ENCODE measurements around the gene HTD2. TPM values are rescaled to one million over a fixed set of nuclear protein-coding genes. Genes with fewer than 3 reads are reported as not detected.

The HTD2 gene
- total RNA-seq, 1 experiment from 2014 or later: 7.4 TPM

DNA sequence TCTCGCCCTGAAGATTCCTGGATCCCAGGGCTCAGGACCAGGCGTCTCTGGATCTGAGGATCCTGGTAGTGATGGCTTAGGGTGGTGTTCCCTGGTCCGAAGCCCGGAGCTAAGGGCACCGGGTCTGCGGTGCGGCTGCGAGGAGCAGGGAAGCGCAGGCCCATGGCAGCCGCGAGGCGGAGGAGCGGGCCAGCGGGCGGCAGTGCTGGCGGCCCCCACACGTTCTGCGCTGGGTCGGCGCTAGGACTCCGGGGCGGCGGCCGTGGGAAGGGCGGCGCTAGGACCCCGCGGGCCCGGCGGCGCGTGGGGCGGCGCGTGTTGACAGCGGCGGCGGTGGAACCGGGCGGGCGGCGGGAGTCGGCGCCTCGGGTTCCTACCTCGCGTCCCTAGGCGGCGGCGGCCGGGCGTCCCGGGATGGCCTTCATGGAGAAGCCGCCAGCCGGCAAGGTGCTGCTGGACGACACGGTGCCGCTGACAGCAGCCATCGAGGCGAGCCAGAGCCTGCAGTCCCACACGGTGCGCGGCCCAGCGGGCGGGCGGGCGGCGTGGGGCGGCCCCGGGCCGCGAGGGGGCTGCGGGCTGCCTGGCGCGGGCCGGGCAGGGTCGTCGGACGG is 26.4 kb downstream of the HTD2 start, which contains the start of gene PXK:
Gene PXK (plus strand): TSS at position 318 of the 614 bp plus-strand sequence. CDS start 97 bp downstream, at position 415.
- H3K9me2 ChIP-seq (ENCODE audit: insufficient read depth): no peaks in the 10 kb centered on the region; the same call in 1 of the 2 replicates
- TF ChIP-seq, protein P1, sequence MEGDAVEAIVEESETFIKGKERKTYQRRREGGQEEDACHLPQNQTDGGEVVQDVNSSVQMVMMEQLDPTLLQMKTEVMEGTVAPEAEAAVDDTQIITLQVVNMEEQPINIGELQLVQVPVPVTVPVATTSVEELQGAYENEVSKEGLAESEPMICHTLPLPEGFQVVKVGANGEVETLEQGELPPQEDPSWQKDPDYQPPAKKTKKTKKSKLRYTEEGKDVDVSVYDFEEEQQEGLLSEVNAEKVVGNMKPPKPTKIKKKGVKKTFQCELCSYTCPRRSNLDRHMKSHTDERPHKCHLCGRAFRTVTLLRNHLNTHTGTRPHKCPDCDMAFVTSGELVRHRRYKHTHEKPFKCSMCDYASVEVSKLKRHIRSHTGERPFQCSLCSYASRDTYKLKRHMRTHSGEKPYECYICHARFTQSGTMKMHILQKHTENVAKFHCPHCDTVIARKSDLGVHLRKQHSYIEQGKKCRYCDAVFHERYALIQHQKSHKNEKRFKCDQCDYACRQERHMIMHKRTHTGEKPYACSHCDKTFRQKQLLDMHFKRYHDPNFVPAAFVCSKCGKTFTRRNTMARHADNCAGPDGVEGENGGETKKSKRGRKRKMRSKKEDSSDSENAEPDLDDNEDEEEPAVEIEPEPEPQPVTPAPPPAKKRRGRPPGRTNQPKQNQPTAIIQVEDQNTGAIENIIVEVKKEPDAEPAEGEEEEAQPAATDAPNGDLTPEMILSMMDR (conservative IDR thresholded peaks at IDR 0.05): no peak
- TF ChIP-seq EZH2 (IDR thresholded peaks at IDR 0.05; ENCODE audit: low read depth): no peak
- peak within 1 kb of the TSS; percentile 92 for H3K4me2 ChIP-seq
- peak in 1 of 2 experiments; percentile 70 for DNase-seq
- ChIA-PET CTCF (interaction anchor here (0.6 to 1.9 kb wide), 3 partner anchors 82 to 298 kb away, joined by 3 to 9 read pairs (median 7); no protein-coding TSS in a partner anchor), POLR2A (ENCODE audit: unreplicated experiment) (no interaction called here)
- 0 out of 2 replicates have a peak within 1 kb of the TSS, but pooled peaks have one; percentile 15 for H3K27ac ChIP-seq
- H4K20me1 ChIP-seq (ENCODE audit: insufficient read depth): no peaks in the 10 kb centered on the region
- H3K4me1 ChIP-seq (replicated peaks; ENCODE audit: insufficient read depth): peaks cover 30% of the 10 kb centered on the region
- no peaks in the 10 kb centered on the region for H3K36me3 ChIP-seq (ENCODE audit: low read depth)
- intact Hi-C loops (cut with micrococcal nuclease; ENCODE audit: unreplicated experiment): loop anchor here (2.0 to 5.0 kb wide), 2 partner anchors 50 to 82 kb away; no protein-coding TSS in a partner anchor
- H2AFZ ChIP-seq: peak within 1 kb of the TSS; percentile 82
- 0 out of 2 replicates have a peak, but pooled peaks cover 4% of the 10 kb centered on the region for H3K79me2 ChIP-seq (ENCODE audit: low read depth)
- BruUV-seq (replicated peaks): no TSS peak
- no peaks in the 10 kb centered on the region for H3K27me3 ChIP-seq (ENCODE audit: insufficient read depth, low read depth)
- H3F3A ChIP-seq (ENCODE audit: insufficient read depth, low read depth): peaks cover 19% of the 10 kb centered on the region; the same call in 1 of the 2 replicates
- H3K9me3 ChIP-seq (ENCODE audit: insufficient read depth, low read depth): no peaks in the 10 kb centered on the region
- H3K4me3 ChIP-seq: peak within 1 kb of the TSS; percentile 72

DNA sequence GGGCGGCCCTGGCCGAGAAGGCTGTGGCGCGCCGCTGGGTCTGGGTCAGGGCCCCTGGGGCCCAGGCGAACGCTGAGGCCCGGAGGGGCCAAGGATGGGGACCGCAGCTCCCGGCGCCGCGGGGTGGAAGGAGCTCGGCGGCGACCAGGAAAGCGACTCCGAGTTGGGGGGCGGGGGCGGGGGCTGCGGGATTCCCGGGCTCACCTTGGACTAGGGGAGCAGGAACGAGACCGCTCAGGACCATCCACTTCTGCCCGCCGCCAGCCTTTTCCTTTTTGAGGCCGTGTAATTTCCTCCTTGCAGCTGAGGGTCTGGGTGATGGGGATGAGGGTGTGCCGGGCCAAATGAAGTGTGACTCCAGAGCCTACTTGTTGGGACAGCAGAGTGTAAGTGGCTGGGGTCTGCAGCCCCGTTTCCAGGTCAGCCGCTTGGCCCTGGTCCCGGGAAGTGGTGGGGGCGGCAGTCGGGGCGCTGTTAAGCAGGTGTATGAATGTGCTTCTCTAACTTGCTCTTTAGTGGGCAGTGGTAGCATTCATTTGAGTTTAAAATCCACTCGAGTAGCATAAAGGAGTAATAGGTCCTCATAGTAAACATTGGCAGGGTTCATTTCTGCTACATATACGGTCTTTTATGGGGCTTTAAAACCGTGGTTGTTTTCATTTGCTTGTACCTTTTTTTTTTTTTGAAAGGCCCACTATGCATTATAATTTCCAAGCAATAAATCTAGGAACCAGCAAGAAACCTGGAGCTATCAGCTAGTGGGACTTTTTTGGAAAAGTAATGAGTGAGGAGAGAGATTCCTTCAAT is 27.1 kb downstream of the HTD2 start:
- BruUV-seq (replicated peaks): no TSS peak
- no peaks in the 10 kb centered on the region; the same call in 1 of the 2 replicates for H3K9me2 ChIP-seq (ENCODE audit: insufficient read depth)
- ChIA-PET POLR2A (ENCODE audit: unreplicated experiment) (interaction anchor here (0.6 kb wide), 1 partner anchor 106 kb away, joined by 3 read pairs; no protein-coding TSS in a partner anchor), CTCF (interaction anchor here (0.6 to 1.9 kb wide), 5 partner anchors 82 to 327 kb away, joined by 3 to 9 read pairs (median 4); no protein-coding TSS in a partner anchor)
- peaks cover 30% of the 10 kb centered on the region for H3K4me1 ChIP-seq (replicated peaks; ENCODE audit: insufficient read depth)
- intact Hi-C loops (cut with micrococcal nuclease; ENCODE audit: unreplicated experiment): loop anchor here (2.0 to 5.0 kb wide), 2 partner anchors 49 to 81 kb away; no protein-coding TSS in a partner anchor
- peak overlapping the region; percentile 82 for H2AFZ ChIP-seq
- TF ChIP-seq, protein P1 (conservative IDR thresholded peaks at IDR 0.05): no peak; the same call in 1 of the 2 replicates
- TF ChIP-seq EZH2 (IDR thresholded peaks at IDR 0.05; ENCODE audit: low read depth): no peak
- peaks cover 19% of the 10 kb centered on the region; the same call in 1 of the 2 replicates for H3F3A ChIP-seq (ENCODE audit: insufficient read depth, low read depth)
- H3K4me3 ChIP-seq: peak overlapping the region; percentile 72
- peak in 1 of 2 experiments; percentile 22 for DNase-seq
- H3K9me3 ChIP-seq (ENCODE audit: insufficient read depth, low read depth): no peaks in the 10 kb centered on the region
- no peaks in the 10 kb centered on the region for H3K27me3 ChIP-seq (ENCODE audit: insufficient read depth, low read depth)
- H4K20me1 ChIP-seq (ENCODE audit: insufficient read depth): no peaks in the 10 kb centered on the region
- H3K4me2 ChIP-seq: peak overlapping the region; percentile 92
- H3K79me2 ChIP-seq (ENCODE audit: low read depth): 0 out of 2 replicates have a peak, but pooled peaks cover 4% of the 10 kb centered on the region
- H3K27ac ChIP-seq: 0 out of 2 replicates have a peak overlapping the region, but pooled peaks have one; percentile 15
- no peaks in the 10 kb centered on the region for H3K36me3 ChIP-seq (ENCODE audit: low read depth)

DNA sequence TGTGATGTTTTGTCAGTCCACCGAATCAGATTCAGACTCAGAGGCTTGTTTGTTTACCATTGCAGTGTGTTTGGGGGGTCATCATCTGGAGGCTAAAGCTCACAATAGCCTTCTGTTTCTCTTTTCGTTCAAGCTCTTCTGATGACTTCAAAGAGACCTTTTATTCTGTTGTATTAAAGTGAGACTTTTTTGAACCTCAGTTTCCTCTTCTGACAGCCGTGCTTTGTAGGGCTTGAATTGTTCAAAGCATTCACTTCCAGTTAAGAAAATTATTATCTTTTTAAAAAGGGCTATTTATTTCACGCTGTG is 27.6 kb downstream of the HTD2 start:
- TF ChIP-seq, protein P1 (conservative IDR thresholded peaks at IDR 0.05): no peak
- TF ChIP-seq EZH2 (IDR thresholded peaks at IDR 0.05; ENCODE audit: low read depth): no peak
- intact Hi-C loops (cut with micrococcal nuclease; ENCODE audit: unreplicated experiment): loop anchor here (5.0 kb wide), 1 partner anchor 48 kb away; no protein-coding TSS in a partner anchor
- Histone ChIP-seq H3F3A (ENCODE audit: insufficient read depth, low read depth) (peaks cover 19% of the 10 kb centered on the region; the same call in 1 of the 2 replicates), H3K79me2 (ENCODE audit: low read depth) (0 out of 2 replicates have a peak, but pooled peaks cover 4% of the 10 kb centered on the region), H3K36me3 (ENCODE audit: low read depth) (no peaks in the 10 kb centered on the region), H3K4me3 (peak overlapping the region; percentile 72), H3K27ac (peak overlapping the region; percentile 96; the same call in 1 of the 2 replicates), H3K9me2 (ENCODE audit: insufficient read depth) (no peaks in the 10 kb centered on the region; the same call in 1 of the 2 replicates), H2AFZ (peak overlapping the region; percentile 82), H3K4me2 (peak overlapping the region; percentile 92), H3K9me3 (ENCODE audit: insufficient read depth, low read depth) (no peaks in the 10 kb centered on the region), H3K4me1 (replicated peaks; ENCODE audit: insufficient read depth) (peaks cover 30% of the 10 kb centered on the region), H4K20me1 (ENCODE audit: insufficient read depth) (no peaks in the 10 kb centered on the region), H3K27me3 (ENCODE audit: insufficient read depth, low read depth) (no peaks in the 10 kb centered on the region)
- no TSS peak for BruUV-seq (replicated peaks)
- ChIA-PET CTCF (interaction anchor here (0.6 to 1.9 kb wide), 5 partner anchors 27 to 327 kb away, joined by 3 to 9 read pairs (median 4); no protein-coding TSS in a partner anchor), POLR2A (ENCODE audit: unreplicated experiment) (no interaction called here)
- no peak for DNase-seq

All from PC-9 (cell line).